GM23338 (cell line): ENCODE results near the gene NUMB. TPM values are rescaled to one million over a fixed set of nuclear protein-coding genes. Genes with fewer than 3 reads are reported as not detected.

ENCODE experiments used
- ATAC-seq: fragments of 200-7000 bp; cut with Tn5 transposase; 3 replicates; pipeline ENCODE4 v1.9.1; 2020
- DNase-seq: peaks from one replicate; pipeline ENCODE4 v3.0.0-alpha.2; 2015; ENCODE audit warnings: low spot score
- H2AFZ ChIP-seq: fragments of 200-600 bp; sonication (generic); 2 replicates; pipeline ENCODE4 v1.8.0; 2016; ENCODE audit warnings: antibody characterized with exemption, mild to moderate bottlenecking, moderate library complexity
- H3F3A ChIP-seq: fragments of 200-600 bp; sonication (generic); replicated peaks from 2 replicates; pipeline ENCODE4 v1.8.0; 2017; ENCODE audit warnings: antibody characterized with exemption, mixed run types, low read depth
- H3K27ac ChIP-seq: fragments of 200-600 bp; sonication (generic); 2 replicates; pipeline ENCODE4 v1.6.1; 2016; ENCODE audit warnings: low read depth
- H3K27me3 ChIP-seq: fragments of 200-600 bp; sonication (generic); 2 replicates; pipeline ENCODE4 v1.8.0; 2016; ENCODE audit warnings: mild to moderate bottlenecking, mixed run types, moderate library complexity; ENCODE audit not compliant: insufficient read depth
- H3K36me3 ChIP-seq: fragments of 200-600 bp; sonication (generic); 2 replicates; pipeline ENCODE4 v1.8.0; 2016; ENCODE audit warnings: mild to moderate bottlenecking; ENCODE audit not compliant: insufficient read depth
- H3K4me1 ChIP-seq: fragments of 200-600 bp; sonication (generic); 2 replicates; pipeline ENCODE4 v1.8.0; 2016; ENCODE audit warnings: mild to moderate bottlenecking, moderate library complexity; ENCODE audit not compliant: insufficient read depth
- H3K4me2 ChIP-seq: fragments of 200-600 bp; sonication (generic); 2 replicates; pipeline ENCODE4 v1.7.1; 2017; ENCODE audit warnings: mixed run types
- H3K4me3 ChIP-seq: fragments of 200-600 bp; sonication (generic); 2 replicates; pipeline ENCODE4 v1.6.1; 2016; ENCODE audit warnings: mixed run types
- H3K79me2 ChIP-seq: fragments of 200-600 bp; sonication (generic); replicated peaks from 2 replicates; pipeline ENCODE4 v1.8.0; 2017; ENCODE audit warnings: mild to moderate bottlenecking; ENCODE audit not compliant: insufficient read depth
- H3K9me2 ChIP-seq: fragments of 200-600 bp; sonication (generic); 2 replicates; pipeline ENCODE4 v1.8.0; 2017; ENCODE audit not compliant: insufficient read depth
- H4K20me1 ChIP-seq: fragments of 200-600 bp; sonication (generic); replicated peaks from 2 replicates; pipeline ENCODE4 v1.8.0; 2017; ENCODE audit warnings: mild to moderate bottlenecking; ENCODE audit not compliant: insufficient read depth
- H3K27ac Mint-ChIP-seq: 2 replicates; pipeline ENCODE4 v1.8.0; 2020; ENCODE audit warnings: inconsistent platforms, mild to moderate bottlenecking, moderate library complexity, mixed read lengths
- H3K27me3 Mint-ChIP-seq: 3 replicates; pipeline ENCODE4 v1.8.0; 2022; ENCODE audit warnings: low read depth, mild to moderate bottlenecking, moderate library complexity, mixed read lengths, inconsistent platforms; ENCODE audit not compliant: insufficient read depth, poor library complexity
- H3K36me3 Mint-ChIP-seq: 3 replicates; pipeline ENCODE4 v1.8.0; 2021; ENCODE audit warnings: low read depth, mild to moderate bottlenecking, inconsistent platforms, moderate library complexity, mixed read lengths
- H3K4me1 Mint-ChIP-seq: 3 replicates; pipeline ENCODE4 v1.8.0; 2020; ENCODE audit warnings: mild to moderate bottlenecking, inconsistent platforms, mixed read lengths
- H3K4me3 Mint-ChIP-seq: 3 replicates; pipeline ENCODE4 v1.8.0; 2021; ENCODE audit warnings: moderate library complexity, mild to moderate bottlenecking, inconsistent platforms, mixed read lengths
- H3K9me3 Mint-ChIP-seq: 3 replicates; pipeline ENCODE4 v1.8.0; 2020; ENCODE audit warnings: moderate library complexity, mild to moderate bottlenecking, inconsistent platforms, mixed read lengths
- CREB1 ChIP-seq: fragments of 250-450 bp; sonication (Bioruptor Pico); IDR thresholded peaks from 2 replicates; pipeline ENCODE4 v1.5.0; 2020; ENCODE audit warnings: low read depth, mild to moderate bottlenecking, moderate library complexity
- EZH2 ChIP-seq: fragments of 200-600 bp; sonication (generic); IDR thresholded peaks from one replicate; pipeline ENCODE4 v1.8.0; 2017; ENCODE audit warnings: antibody characterized with exemption, mild to moderate bottlenecking, low read depth; ENCODE audit not compliant: unreplicated experiment
- EZH2phosphoT487 ChIP-seq: fragments of 200-600 bp; sonication (generic); IDR thresholded peaks from one replicate; pipeline ENCODE4 v1.8.1; 2018; ENCODE audit warnings: antibody characterized with exemption; ENCODE audit not compliant: unreplicated experiment
- JUNB ChIP-seq: IDR thresholded peaks from one replicate; pipeline ENCODE4 v1.6.1; 2016; ENCODE audit warnings: antibody characterized with exemption; ENCODE audit not compliant: unreplicated experiment
- NANOG ChIP-seq: IDR thresholded peaks from 2 replicates; pipeline ENCODE4 v1.6.1; 2016; ENCODE audit warnings: antibody characterized with exemption, borderline replicate concordance
- STAT1 ChIP-seq: IDR thresholded peaks from one replicate; pipeline ENCODE4 v1.6.1; 2016; ENCODE audit warnings: antibody characterized with exemption; ENCODE audit not compliant: unreplicated experiment
- ZNF331 ChIP-seq: fragments of 250-450 bp; sonication (Bioruptor Pico); IDR thresholded peaks from 2 replicates; pipeline ENCODE4 v1.5.0; 2020; ENCODE audit warnings: low read depth, mild to moderate bottlenecking, moderate library complexity
- polyA plus RNA-seq: library from polyadenylated mRNA; unstranded; fragments of >200 nt; fragmentation: Nextera tagmentation; extraction: Ambion mirVana; gene quantifications from 2 replicates; pipeline ENCODE4 v1.2.1, GENCODE V29; 2016
- total RNA-seq: library from RNA; depleted of rRNA; stranded (reverse); fragments of >200 nt; shearing (Covaris generic); gene quantifications from 2 replicates; pipeline ENCODE4 v1.2.3, GENCODE V29; 2014
- TF ChIP-seq, protein P1 (sequence below), 2 experiments: fragments of 200-600 bp in 1 of 2; sonication (generic) in 1 of 2; conservative IDR thresholded peaks; 2 replicates each; pipeline versions ENCODE4 v1.5.1 to v1.6.1; 2016 to 2017; ENCODE audit warnings: antibody characterized with exemption in 2 of 2, low read depth in 2 of 2, mild to moderate bottlenecking in 2 of 2, moderate library complexity in 1 of 2
- TF ChIP-seq, protein P2 (sequence below): IDR thresholded peaks from one replicate; pipeline ENCODE4 v1.6.1; 2018; ENCODE audit warnings: antibody characterized with exemption; ENCODE audit not compliant: unreplicated experiment
- TF ChIP-seq, protein P3 (sequence below): fragments of 250-450 bp; sonication (Bioruptor Pico); IDR thresholded peaks from 2 replicates; pipeline ENCODE4 v1.5.0; 2020; ENCODE audit warnings: mild to moderate bottlenecking, moderate library complexity

NUMB gene
- total and polyA plus RNA-seq, 2 experiments from 2014 or later = 32.1 to 36.7 TPM

DNA sequence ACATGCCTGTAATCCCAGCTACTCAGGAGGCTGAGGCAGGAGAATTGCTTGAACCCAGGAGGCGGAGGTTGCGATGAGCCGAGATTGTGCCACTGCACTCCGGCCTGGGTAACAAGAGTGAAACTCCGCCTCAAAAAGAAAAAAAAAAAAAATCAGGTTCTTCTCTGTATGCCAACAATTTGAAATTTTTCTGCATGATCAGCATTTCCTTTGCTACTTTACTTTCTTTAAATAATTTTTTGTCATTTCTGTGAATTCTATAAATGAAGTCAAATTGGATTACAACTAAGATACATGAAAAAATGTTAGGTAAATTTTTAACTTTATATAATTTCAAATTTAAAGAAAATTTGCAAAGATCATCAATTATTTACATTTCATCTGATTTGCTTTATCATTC, 87.8 kb downstream of the NUMB start:
- H3K27me3 Mint-ChIP-seq = no peaks in the 10 kb centered on the region
- no peaks in the 10 kb centered on the region for H3K36me3 Mint-ChIP-seq
- no peak for DNase-seq
- Histone ChIP-seq H3K4me3 (no peak overlapping the region), H3K4me2 (no peak overlapping the region), H3K27ac (no peak overlapping the region), H4K20me1 (no peaks in the 10 kb centered on the region), H3K36me3 (no peaks in the 10 kb centered on the region), H3F3A (no peaks in the 10 kb centered on the region), H3K9me2 (no peaks in the 10 kb centered on the region), H3K27me3 (no peaks in the 10 kb centered on the region), H3K4me1 (no peaks in the 10 kb centered on the region), H2AFZ (no peak overlapping the region), H3K79me2 (peaks cover 14% of the 10 kb centered on the region)
- H3K9me3 Mint-ChIP-seq = no peaks in the 10 kb centered on the region
- no peak for ATAC-seq
- no peak overlapping the region for H3K4me3 Mint-ChIP-seq
- no peaks in the 10 kb centered on the region for H3K4me1 Mint-ChIP-seq
- TF ChIP-seq EZH2phosphoT487 (no peak), JUNB (no peak), NANOG (no peak), EZH2 (no peak), ZNF331 (CRISPR knock-in tag) (no peak), STAT1 (no peak), CREB1 (CRISPR knock-in tag) (no peak)
- TF ChIP-seq, protein P1, sequence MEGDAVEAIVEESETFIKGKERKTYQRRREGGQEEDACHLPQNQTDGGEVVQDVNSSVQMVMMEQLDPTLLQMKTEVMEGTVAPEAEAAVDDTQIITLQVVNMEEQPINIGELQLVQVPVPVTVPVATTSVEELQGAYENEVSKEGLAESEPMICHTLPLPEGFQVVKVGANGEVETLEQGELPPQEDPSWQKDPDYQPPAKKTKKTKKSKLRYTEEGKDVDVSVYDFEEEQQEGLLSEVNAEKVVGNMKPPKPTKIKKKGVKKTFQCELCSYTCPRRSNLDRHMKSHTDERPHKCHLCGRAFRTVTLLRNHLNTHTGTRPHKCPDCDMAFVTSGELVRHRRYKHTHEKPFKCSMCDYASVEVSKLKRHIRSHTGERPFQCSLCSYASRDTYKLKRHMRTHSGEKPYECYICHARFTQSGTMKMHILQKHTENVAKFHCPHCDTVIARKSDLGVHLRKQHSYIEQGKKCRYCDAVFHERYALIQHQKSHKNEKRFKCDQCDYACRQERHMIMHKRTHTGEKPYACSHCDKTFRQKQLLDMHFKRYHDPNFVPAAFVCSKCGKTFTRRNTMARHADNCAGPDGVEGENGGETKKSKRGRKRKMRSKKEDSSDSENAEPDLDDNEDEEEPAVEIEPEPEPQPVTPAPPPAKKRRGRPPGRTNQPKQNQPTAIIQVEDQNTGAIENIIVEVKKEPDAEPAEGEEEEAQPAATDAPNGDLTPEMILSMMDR (conservative IDR thresholded peaks at IDR 0.05; ENCODE audit: low read depth in 2 of 2) = no peak
- TF ChIP-seq, protein P2, sequence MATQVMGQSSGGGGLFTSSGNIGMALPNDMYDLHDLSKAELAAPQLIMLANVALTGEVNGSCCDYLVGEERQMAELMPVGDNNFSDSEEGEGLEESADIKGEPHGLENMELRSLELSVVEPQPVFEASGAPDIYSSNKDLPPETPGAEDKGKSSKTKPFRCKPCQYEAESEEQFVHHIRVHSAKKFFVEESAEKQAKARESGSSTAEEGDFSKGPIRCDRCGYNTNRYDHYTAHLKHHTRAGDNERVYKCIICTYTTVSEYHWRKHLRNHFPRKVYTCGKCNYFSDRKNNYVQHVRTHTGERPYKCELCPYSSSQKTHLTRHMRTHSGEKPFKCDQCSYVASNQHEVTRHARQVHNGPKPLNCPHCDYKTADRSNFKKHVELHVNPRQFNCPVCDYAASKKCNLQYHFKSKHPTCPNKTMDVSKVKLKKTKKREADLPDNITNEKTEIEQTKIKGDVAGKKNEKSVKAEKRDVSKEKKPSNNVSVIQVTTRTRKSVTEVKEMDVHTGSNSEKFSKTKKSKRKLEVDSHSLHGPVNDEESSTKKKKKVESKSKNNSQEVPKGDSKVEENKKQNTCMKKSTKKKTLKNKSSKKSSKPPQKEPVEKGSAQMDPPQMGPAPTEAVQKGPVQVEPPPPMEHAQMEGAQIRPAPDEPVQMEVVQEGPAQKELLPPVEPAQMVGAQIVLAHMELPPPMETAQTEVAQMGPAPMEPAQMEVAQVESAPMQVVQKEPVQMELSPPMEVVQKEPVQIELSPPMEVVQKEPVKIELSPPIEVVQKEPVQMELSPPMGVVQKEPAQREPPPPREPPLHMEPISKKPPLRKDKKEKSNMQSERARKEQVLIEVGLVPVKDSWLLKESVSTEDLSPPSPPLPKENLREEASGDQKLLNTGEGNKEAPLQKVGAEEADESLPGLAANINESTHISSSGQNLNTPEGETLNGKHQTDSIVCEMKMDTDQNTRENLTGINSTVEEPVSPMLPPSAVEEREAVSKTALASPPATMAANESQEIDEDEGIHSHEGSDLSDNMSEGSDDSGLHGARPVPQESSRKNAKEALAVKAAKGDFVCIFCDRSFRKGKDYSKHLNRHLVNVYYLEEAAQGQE = no peak
- TF ChIP-seq, protein P3, sequence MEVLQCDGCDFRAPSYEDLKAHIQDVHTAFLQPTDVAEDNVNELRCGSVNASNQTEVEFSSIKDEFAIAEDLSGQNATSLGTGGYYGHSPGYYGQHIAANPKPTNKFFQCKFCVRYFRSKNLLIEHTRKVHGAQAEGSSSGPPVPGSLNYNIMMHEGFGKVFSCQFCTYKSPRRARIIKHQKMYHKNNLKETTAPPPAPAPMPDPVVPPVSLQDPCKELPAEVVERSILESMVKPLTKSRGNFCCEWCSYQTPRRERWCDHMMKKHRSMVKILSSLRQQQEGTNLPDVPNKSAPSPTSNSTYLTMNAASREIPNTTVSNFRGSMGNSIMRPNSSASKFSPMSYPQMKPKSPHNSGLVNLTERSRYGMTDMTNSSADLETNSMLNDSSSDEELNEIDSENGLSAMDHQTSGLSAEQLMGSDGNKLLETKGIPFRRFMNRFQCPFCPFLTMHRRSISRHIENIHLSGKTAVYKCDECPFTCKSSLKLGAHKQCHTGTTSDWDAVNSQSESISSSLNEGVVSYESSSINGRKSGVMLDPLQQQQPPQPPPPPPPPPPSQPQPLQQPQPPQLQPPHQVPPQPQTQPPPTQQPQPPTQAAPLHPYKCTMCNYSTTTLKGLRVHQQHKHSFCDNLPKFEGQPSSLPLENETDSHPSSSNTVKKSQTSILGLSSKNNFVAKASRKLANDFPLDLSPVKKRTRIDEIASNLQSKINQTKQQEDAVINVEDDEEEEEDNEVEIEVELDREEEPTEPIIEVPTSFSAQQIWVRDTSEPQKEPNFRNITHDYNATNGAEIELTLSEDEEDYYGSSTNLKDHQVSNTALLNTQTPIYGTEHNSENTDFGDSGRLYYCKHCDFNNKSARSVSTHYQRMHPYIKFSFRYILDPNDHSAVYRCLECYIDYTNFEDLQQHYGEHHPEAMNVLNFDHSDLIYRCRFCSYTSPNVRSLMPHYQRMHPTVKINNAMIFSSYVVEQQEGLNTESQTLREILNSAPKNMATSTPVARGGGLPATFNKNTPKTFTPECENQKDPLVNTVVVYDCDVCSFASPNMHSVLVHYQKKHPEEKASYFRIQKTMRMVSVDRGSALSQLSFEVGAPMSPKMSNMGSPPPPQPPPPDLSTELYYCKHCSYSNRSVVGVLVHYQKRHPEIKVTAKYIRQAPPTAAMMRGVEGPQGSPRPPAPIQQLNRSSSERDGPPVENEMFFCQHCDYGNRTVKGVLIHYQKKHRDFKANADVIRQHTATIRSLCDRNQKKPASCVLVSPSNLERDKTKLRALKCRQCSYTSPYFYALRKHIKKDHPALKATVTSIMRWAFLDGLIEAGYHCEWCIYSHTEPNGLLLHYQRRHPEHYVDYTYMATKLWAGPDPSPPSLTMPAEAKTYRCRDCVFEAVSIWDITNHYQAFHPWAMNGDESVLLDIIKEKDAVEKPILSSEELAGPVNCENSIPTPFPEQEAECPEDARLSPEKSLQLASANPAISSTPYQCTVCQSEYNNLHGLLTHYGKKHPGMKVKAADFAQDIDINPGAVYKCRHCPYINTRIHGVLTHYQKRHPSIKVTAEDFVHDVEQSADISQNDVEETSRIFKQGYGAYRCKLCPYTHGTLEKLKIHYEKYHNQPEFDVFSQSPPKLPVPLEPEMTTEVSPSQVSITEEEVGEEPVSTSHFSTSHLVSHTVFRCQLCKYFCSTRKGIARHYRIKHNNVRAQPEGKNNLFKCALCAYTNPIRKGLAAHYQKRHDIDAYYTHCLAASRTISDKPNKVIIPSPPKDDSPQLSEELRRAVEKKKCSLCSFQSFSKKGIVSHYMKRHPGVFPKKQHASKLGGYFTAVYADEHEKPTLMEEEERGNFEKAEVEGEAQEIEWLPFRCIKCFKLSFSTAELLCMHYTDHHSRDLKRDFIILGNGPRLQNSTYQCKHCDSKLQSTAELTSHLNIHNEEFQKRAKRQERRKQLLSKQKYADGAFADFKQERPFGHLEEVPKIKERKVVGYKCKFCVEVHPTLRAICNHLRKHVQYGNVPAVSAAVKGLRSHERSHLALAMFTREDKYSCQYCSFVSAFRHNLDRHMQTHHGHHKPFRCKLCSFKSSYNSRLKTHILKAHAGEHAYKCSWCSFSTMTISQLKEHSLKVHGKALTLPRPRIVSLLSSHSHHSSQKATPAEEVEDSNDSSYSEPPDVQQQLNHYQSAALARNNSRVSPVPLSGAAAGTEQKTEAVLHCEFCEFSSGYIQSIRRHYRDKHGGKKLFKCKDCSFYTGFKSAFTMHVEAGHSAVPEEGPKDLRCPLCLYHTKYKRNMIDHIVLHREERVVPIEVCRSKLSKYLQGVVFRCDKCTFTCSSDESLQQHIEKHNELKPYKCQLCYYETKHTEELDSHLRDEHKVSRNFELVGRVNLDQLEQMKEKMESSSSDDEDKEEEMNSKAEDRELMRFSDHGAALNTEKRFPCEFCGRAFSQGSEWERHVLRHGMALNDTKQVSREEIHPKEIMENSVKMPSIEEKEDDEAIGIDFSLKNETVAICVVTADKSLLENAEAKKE = no peak
- no peak overlapping the region for H3K27ac Mint-ChIP-seq
